ENCODE measurements around the gene PNPO. TPM values are rescaled to one million over a fixed set of nuclear protein-coding genes. Genes with fewer than 3 reads are reported as not detected.

Gene PNPO
- total and polyA plus RNA-seq, 2 of the 13 experiments (the other 11 are each of a cell fraction or from before 2014, with no cell fraction given) = 47.9 to 63.3 TPM

- no peak for TF ChIP-seq CREB1 (IDR thresholded peaks at IDR 0.05)
- TF ChIP-seq CREB1 (CRISPR knock-in tag; IDR thresholded peaks at IDR 0.05) = no peak
- TF ChIP-seq ZFX (CRISPR knock-in tag; IDR thresholded peaks at IDR 0.05; ENCODE audit: low read depth) = peak; percentile 57
- no peak for TF ChIP-seq NPAS2 (CRISPR knock-in tag; IDR thresholded peaks at IDR 0.05; ENCODE audit: borderline replicate concordance)
- no peak for TF ChIP-seq CEBPZ (IDR thresholded peaks at IDR 0.05; ENCODE audit: low read length)
- peak; percentile 58; the same call in 1 of the 2 replicates for TF ChIP-seq MTA1 (CRISPR knock-in tag; IDR thresholded peaks at IDR 0.05; ENCODE audit: borderline replicate concordance)
- no peak for TF ChIP-seq CBX2 (IDR thresholded peaks at IDR 0.05; ENCODE audit: low read depth, low read length)
- no peak for TF ChIP-seq CBX2 (CRISPR knock-in tag; IDR thresholded peaks at IDR 0.05; ENCODE audit: low read depth)
- peak; percentile 94 for TF ChIP-seq ETV5 (CRISPR knock-in tag; IDR thresholded peaks at IDR 0.05; ENCODE audit: borderline replicate concordance)
- no peak for TF ChIP-seq E2F2 (CRISPR knock-in tag; IDR thresholded peaks at IDR 0.05; ENCODE audit: borderline replicate concordance)
- no peak for TF ChIP-seq ZNF512 (CRISPR knock-in tag; IDR thresholded peaks at IDR 0.05)
- no peak for TF ChIP-seq ZNF317 (CRISPR knock-in tag; IDR thresholded peaks at IDR 0.05)
- TF ChIP-seq FUBP1 (CRISPR knock-in tag; IDR thresholded peaks at IDR 0.05; ENCODE audit: borderline replicate concordance) = peak; percentile 41; the same call in 1 of the 2 replicates
- no peak for TF ChIP-seq ZSCAN12 (CRISPR knock-in tag; IDR thresholded peaks at IDR 0.05)
- no peak for TF ChIP-seq BRD4 (CRISPR knock-in tag; IDR thresholded peaks at IDR 0.05)
- no peak for TF ChIP-seq ZNF777 (CRISPR knock-in tag; IDR thresholded peaks at IDR 0.05)
- TF ChIP-seq NR2F6 (IDR thresholded peaks at IDR 0.05) = peak; percentile 53
- peak; percentile 83 for TF ChIP-seq NR2F6 (CRISPR knock-in tag; IDR thresholded peaks at IDR 0.05)
- TF ChIP-seq ZNF615 (CRISPR knock-in tag; IDR thresholded peaks at IDR 0.05; ENCODE audit: borderline replicate concordance) = no peak
- peak; percentile 41; the same call in 1 of the 2 replicates for TF ChIP-seq THAP7 (CRISPR knock-in tag; IDR thresholded peaks at IDR 0.05)
- TF ChIP-seq ATRX (CRISPR knock-in tag; IDR thresholded peaks at IDR 0.05; ENCODE audit: borderline replicate concordance) = no peak
These were observed 11.0 kb downstream of the PNPO start (continued) for GRCh38 chr17:47952171-47953021.
